Colonic mucosa (tissue), 4 donors: ENCODE results near the gene MIAT. TPM values are rescaled to one million over a fixed set of nuclear protein-coding genes. Genes with fewer than 3 reads are reported as not detected.

ENCODE experiments used
- DNase-seq: peaks from one replicate; pipeline ENCODE4 v3.0.0-alpha.2; 2020
- H3K27ac ChIP-seq: fragments of 200-600 bp; one replicate; pipeline ENCODE4 v1.8.0; 2021
- H3K27me3 ChIP-seq: fragments of 200-600 bp; one replicate; pipeline ENCODE4 v1.8.0; 2021
- H3K36me3 ChIP-seq: fragments of 200-600 bp; one replicate; pipeline ENCODE4 v1.8.0; 2021
- H3K4me1 ChIP-seq: fragments of 200-600 bp; one replicate; pipeline ENCODE4 v1.8.0; 2021; ENCODE audit warnings: mild to moderate bottlenecking
- H3K4me3 ChIP-seq: fragments of 200-600 bp; one replicate; pipeline ENCODE4 v1.8.0; 2021
- H3K9ac ChIP-seq, 2 donors: one replicate each; pipeline ENCODE4 v1.7.0; 2013; ENCODE audit warnings: control low read depth in 2 of 2, low read depth in 2 of 2, low read length in 2 of 2
- H3K9me3 ChIP-seq: fragments of 200-600 bp; one replicate; pipeline ENCODE4 v1.8.0; 2021
- intact Hi-C: fragments of 100-400 bp; cut with DNase I; formaldehyde crosslinking; loops from one replicate; pipeline ENCODE4 v1.14.1; 2022
- total RNA-seq, 2 donors: library from RNA; stranded (reverse); fragmentation: NEBNext Ultra II Directional in 1 of 2; extraction: Animal tissue kit (Norgen Biotek cat#: 25700) in 1 of 2; gene quantifications; one replicate each; pipeline ENCODE4 v1.2.1, GENCODE V29; 2021
- TF ChIP-seq, protein P1 (sequence below): fragments of 200-600 bp; IDR thresholded peaks from one replicate; pipeline ENCODE4 v1.8.0; 2022; ENCODE audit warnings: antibody characterized with exemption, mild to moderate bottlenecking
- donor health status: healthy.
- donor health status: DM: no; HTN: no; CAD: no.
- donor health status: DM: no; HTN: no; CAD: no.

MIAT gene
- total RNA-seq, 2 donors from 2014 or later: 1.5 to 1.8 TPM

DNA sequence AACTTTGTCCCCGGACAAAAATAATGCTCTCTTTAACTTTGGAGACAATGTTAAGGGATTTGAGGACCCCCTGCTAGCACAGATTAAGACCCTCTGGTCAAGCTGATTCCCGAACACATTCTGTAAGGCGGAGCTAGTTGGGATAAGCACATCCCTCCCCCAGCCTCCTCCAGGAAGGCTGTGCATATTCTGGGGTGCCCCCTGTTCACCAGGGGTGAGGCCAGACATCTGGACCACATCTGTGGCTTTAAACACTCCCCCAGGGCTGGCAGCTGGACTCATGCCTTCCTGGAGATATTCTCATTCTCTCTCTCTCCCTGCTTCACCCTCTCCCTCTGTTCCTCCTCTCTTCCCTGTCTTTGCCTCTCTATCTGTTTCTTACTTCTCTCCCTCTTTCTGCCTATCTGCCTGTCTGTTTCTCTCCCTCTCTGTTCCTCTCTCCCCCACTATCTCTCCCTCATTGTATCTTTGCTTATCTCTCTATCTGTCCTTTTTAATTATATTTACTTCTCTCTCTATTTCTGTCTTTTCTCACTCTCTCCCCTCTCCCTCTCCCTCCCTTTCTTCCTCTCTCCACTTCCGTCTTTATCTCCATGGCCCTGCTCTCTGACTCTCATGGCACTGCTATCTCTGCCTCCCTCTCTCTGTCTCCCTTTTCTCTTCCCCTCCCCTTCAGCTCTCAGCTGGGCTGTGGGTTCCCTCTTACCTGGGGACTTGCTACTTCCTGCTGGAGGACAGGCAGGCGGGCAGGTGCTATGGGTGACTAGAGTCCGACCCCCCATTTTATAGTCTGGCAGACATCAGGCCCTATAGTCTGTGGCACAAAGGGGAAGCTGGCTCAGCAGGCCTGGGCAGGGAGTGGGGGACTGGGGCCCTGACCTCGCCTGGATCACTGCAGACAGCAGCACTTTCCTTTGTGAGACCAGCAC lies 39.9 kb upstream of the MIAT start, which contains the start of gene CRYBB1:
Gene CRYBB1 (minus strand): TSS at position 757 of the 929 bp plus-strand sequence. CDS start 1,708 bp downstream, outside the sequence.
- no peak for DNase-seq
- intact Hi-C loops: no loop called here
- H3K4me3 ChIP-seq: no peak within 1 kb of the TSS

GRCh38 chr22:26618455-26618854 lies 38.9 kb upstream of the MIAT start:
- Histone ChIP-seq H3K9me3 (no peaks in the 10 kb centered on the region), H3K4me3 (no peak overlapping the region), H3K27me3 (no peaks in the 10 kb centered on the region), H3K4me1 (no peaks in the 10 kb centered on the region), H3K36me3 (no peaks in the 10 kb centered on the region), H3K27ac (no peak overlapping the region), H3K9ac (no peak overlapping the region)
- intact Hi-C loops: no loop called here
- TF ChIP-seq, protein P1, sequence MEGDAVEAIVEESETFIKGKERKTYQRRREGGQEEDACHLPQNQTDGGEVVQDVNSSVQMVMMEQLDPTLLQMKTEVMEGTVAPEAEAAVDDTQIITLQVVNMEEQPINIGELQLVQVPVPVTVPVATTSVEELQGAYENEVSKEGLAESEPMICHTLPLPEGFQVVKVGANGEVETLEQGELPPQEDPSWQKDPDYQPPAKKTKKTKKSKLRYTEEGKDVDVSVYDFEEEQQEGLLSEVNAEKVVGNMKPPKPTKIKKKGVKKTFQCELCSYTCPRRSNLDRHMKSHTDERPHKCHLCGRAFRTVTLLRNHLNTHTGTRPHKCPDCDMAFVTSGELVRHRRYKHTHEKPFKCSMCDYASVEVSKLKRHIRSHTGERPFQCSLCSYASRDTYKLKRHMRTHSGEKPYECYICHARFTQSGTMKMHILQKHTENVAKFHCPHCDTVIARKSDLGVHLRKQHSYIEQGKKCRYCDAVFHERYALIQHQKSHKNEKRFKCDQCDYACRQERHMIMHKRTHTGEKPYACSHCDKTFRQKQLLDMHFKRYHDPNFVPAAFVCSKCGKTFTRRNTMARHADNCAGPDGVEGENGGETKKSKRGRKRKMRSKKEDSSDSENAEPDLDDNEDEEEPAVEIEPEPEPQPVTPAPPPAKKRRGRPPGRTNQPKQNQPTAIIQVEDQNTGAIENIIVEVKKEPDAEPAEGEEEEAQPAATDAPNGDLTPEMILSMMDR: no peak
- DNase-seq: no peak

More for the DNA sequence above, 39.9 kb upstream of the MIAT start, which contains the start of gene CRYBB1:
- Histone ChIP-seq H3K36me3 (no peaks in the 10 kb centered on the region), H3K9ac (no peak within 1 kb of the TSS), H3K27me3 (no peaks in the 10 kb centered on the region), H3K9me3 (no peaks in the 10 kb centered on the region), H3K27ac (no peak within 1 kb of the TSS), H3K4me1 (no peaks in the 10 kb centered on the region)
- TF ChIP-seq, protein P1: no peak

DNA sequence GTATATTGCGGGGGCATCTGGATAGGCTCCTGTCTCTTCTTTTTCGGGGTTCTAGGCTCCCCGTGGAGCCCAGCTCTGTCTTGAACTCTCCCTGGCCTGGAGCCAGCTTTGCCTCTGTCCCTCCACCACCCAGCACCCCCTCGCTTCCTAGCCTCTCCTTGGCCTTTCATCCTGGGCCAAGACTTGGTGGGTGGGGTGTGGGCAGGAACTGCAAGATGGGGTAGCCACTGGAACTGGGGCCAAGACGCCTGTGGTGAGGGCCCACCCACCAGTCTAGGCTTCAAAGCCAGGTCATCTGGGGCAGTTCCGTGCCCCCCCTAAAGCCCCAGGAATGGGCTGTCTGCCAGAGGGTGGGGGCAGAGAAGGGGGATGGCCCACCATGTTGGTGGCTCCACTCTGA lies 37.9 kb upstream of the MIAT start:
- no peak overlapping the region for H3K4me3 ChIP-seq
- no peaks in the 10 kb centered on the region for H3K4me1 ChIP-seq
- H3K27me3 ChIP-seq: no peaks in the 10 kb centered on the region
- no peaks in the 10 kb centered on the region for H3K36me3 ChIP-seq
- H3K9me3 ChIP-seq: no peaks in the 10 kb centered on the region
- no peak overlapping the region for H3K27ac ChIP-seq
- TF ChIP-seq, protein P1: no peak
- intact Hi-C loops: no loop called here
- no peak overlapping the region for H3K9ac ChIP-seq
- DNase-seq: no peak

DNA sequence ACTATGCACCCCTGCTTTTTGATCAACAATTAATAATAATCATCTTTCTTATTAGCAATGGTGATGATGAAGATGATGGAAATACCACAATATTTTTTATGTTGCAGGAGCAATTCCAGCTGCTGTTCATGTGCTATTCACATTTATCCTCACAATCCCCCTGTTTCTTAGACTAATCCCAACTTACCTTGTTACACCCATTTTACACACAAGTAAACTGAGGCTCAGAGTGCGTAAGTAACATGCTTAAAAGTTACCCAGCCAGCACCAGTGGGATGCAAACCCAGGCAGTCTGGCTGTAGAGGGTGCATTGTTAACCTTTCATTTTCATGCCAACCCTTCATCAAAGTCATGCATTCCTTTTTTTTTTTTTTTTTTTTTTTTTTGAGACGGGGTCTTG lies 37.2 kb upstream of the MIAT start:
- no peak overlapping the region for H3K9ac ChIP-seq
- H3K27ac ChIP-seq: no peak overlapping the region
- no peaks in the 10 kb centered on the region for H3K4me1 ChIP-seq
- H3K9me3 ChIP-seq: no peaks in the 10 kb centered on the region
- no peak overlapping the region for H3K4me3 ChIP-seq
- intact Hi-C loops: no loop called here
- no peak for DNase-seq
- no peaks in the 10 kb centered on the region for H3K36me3 ChIP-seq
- TF ChIP-seq, protein P1: no peak
- H3K27me3 ChIP-seq: no peaks in the 10 kb centered on the region

- TF ChIP-seq, protein P1: no peak
- Histone ChIP-seq H3K36me3 (no peaks in the 10 kb centered on the region), H3K4me3 (no peak within 1 kb of the TSS), H3K27me3 (no peaks in the 10 kb centered on the region), H3K4me1 (no peaks in the 10 kb centered on the region), H3K27ac (no peak within 1 kb of the TSS), H3K9ac (no peak within 1 kb of the TSS), H3K9me3 (no peaks in the 10 kb centered on the region)
- intact Hi-C loops: no loop called here
- no peak for DNase-seq
Observed at GRCh38 chr22:26621663-26622062, 35.7 kb upstream of the MIAT start, which contains the start of gene CRYBA4. Gene CRYBA4, plus strand, starts transcription at chr22:26621963. Its CDS starts 634 bp downstream, at chr22:26622597.
